BE2C (cell line): ENCODE data around the gene SIRPA.
A peak's percentile ranks its signal among the peaks of the same experiment; 100 is the strongest.

Source experiments
- DNase-seq: peaks from one replicate; pipeline ENCODE4 v3.0.0-alpha.2; 2020
- H3K27me3 ChIP-seq: fragments of 250-450 bp; sonication (Bioruptor Pico); 2 replicates; pipeline ENCODE4 v1.5.1; 2020; ENCODE audit warnings: mild to moderate bottlenecking
- H3K36me3 ChIP-seq: fragments of 250-450 bp; sonication (Bioruptor Pico); 2 replicates; pipeline ENCODE4 v1.5.1; 2020; ENCODE audit warnings: mild to moderate bottlenecking
- H3K4me1 ChIP-seq: fragments of 250-450 bp; sonication (Bioruptor Pico); 2 replicates; pipeline ENCODE4 v1.5.1; 2020
- H3K4me3 ChIP-seq: 2 replicates; pipeline ENCODE4 v1.5.1; 2011; ENCODE audit warnings: low read depth, low read length
- H3K9me3 ChIP-seq: fragments of 250-450 bp; sonication (Bioruptor Pico); 2 replicates; pipeline ENCODE4 v1.5.1; 2020
- TF ChIP-seq, protein P1 (sequence below): IDR thresholded peaks from 2 replicates; pipeline ENCODE4 v1.5.1; 2012; ENCODE audit warnings: mild to moderate bottlenecking, low read depth, low read length

Gene SIRPA

DNA sequence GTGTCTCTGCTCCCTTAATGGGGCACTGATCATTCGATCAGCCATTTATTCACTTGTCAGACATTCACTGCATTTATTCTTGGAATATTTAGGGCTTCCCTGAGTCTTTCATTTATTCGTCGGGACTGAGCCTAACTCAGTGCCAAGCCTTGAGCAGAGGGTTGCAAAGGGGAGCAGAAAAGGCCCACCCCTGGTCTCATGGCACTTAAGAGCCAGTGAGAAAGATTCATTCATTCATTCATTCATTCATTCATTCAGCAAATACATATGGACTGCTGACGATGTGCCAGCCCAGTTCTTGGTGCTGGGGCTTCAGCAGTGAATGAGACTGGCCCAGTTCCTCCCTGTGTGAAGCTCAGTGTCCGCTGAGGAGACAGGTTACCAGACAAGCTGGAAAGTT, 36.6 kb downstream of the SIRPA start:
- H3K27me3 ChIP-seq = no peaks in the 10 kb centered on the region
- no peaks in the 10 kb centered on the region; the same call in 1 of the 2 replicates for H3K4me1 ChIP-seq
- H3K36me3 ChIP-seq = no peaks in the 10 kb centered on the region
- no peak overlapping the region for H3K4me3 ChIP-seq
- no peak for DNase-seq
- TF ChIP-seq, protein P1, sequence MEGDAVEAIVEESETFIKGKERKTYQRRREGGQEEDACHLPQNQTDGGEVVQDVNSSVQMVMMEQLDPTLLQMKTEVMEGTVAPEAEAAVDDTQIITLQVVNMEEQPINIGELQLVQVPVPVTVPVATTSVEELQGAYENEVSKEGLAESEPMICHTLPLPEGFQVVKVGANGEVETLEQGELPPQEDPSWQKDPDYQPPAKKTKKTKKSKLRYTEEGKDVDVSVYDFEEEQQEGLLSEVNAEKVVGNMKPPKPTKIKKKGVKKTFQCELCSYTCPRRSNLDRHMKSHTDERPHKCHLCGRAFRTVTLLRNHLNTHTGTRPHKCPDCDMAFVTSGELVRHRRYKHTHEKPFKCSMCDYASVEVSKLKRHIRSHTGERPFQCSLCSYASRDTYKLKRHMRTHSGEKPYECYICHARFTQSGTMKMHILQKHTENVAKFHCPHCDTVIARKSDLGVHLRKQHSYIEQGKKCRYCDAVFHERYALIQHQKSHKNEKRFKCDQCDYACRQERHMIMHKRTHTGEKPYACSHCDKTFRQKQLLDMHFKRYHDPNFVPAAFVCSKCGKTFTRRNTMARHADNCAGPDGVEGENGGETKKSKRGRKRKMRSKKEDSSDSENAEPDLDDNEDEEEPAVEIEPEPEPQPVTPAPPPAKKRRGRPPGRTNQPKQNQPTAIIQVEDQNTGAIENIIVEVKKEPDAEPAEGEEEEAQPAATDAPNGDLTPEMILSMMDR = no peak
- no peaks in the 10 kb centered on the region for H3K9me3 ChIP-seq

DNA sequence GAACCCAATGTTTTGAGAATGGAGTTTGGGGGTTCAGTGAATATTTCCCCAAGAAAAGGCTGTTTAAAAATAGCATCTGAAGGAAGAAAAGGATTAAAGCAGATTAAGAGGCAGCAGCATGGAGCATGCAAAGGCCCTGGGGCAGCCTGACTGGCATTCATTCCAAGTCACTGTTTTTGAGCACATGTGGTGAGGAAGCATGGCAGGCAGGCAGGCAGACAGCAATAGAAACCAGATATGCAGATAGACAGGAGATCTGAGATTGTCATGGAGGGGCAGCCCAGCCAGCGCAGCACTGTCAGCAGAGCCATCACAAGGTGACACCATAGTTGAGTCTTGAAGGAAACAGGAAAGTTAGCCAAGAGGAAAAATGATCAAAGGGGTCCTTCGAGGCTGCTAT, 37.8 kb downstream of the SIRPA start:
- no peak for DNase-seq
- Histone ChIP-seq H3K27me3 (no peaks in the 10 kb centered on the region), H3K4me3 (no peak overlapping the region), H3K36me3 (no peaks in the 10 kb centered on the region), H3K9me3 (no peaks in the 10 kb centered on the region), H3K4me1 (no peaks in the 10 kb centered on the region; the same call in 1 of the 2 replicates)
- TF ChIP-seq, protein P1 = no peak

DNA sequence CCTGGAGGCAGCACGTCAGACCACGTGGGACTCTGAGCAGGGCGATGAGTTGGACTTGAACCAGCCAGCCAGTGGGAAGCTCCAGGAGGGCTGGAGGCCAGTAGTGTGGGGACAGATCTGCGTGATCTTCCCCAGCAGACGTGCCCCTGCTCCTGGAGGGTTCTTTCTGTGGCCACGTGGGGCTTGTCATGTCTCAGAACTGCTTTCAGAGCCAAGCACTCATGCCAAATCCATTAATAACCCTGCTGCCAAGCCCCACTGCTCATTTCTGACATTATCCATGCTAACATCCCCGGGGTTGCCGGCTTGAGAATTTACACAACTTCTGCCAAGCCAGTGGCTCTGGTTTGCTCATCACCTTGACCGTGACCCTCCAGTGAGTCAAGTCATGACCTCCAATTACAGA, 38.3 kb downstream of the SIRPA start:
- H3K4me1 ChIP-seq = no peaks in the 10 kb centered on the region; the same call in 1 of the 2 replicates
- no peaks in the 10 kb centered on the region for H3K9me3 ChIP-seq
- peak; percentile 28 for DNase-seq
- no peak overlapping the region for H3K4me3 ChIP-seq
- TF ChIP-seq, protein P1 = no peak
- no peaks in the 10 kb centered on the region for H3K36me3 ChIP-seq
- H3K27me3 ChIP-seq = no peaks in the 10 kb centered on the region

DNA sequence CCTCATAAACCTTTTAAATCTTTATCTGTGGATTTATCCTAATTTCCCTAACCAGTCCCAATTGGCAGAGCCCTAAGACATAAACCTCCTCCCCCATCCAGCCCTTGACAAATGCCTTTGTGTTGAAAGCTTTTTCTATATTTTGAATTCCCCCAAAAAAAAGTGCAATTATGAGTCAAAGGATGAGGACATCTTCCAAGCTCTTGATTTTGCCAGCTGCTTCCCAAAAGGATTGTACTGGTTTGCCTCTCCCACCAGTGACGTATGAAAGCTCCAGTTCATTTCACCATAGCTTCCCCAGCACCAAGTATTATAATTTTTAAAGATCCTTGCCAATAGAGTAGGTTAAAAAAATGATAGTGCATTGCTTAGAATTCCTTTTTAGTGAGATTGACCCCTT, 38.9 kb downstream of the SIRPA start:
- H3K4me3 ChIP-seq = no peak overlapping the region
- no peaks in the 10 kb centered on the region for H3K36me3 ChIP-seq
- no peak for DNase-seq
- no peaks in the 10 kb centered on the region for H3K9me3 ChIP-seq
- H3K27me3 ChIP-seq = no peaks in the 10 kb centered on the region
- TF ChIP-seq, protein P1 = no peak
- H3K4me1 ChIP-seq = no peaks in the 10 kb centered on the region; the same call in 1 of the 2 replicates

DNA sequence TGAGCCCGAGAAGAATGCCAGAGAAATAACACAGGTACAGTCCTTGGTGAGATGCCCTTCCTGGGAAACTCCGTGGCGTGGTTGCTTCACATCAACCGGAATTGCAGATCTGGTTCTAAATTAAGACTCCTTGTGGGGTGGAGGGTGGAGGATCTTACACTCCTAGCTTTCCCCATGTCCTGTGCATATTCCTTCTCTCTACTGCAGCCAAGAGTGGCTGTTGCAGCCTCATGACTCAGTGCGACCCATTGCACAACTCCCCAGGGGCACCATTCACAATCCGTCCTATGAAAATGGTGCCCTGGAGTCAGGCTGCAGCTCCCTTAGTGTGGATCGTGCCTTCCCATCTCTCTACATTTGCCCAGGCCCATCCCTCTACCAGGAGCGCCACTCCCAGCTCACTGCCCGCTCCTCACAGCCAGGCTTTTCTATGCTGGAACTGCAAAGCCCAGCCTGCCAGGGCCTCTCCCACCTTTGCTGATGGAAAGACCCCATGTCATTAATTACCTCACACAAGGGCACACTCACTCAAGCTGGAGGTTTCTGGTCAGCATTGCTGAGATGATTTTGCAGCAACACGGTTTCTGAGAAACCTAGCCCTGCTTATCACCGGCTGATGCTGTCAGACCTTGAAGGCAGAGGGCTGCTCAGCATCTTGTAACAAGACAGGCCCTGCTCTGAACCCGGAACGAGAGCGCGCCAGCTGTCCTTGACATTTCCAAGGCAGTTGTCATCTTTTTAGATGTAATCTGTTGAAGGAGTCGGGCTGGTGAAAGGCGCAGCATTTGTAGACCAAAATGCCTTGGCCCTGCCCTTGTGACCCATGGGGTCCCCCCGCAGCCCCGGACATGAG, 39.7 kb downstream of the SIRPA start:
- DNase-seq = peak; percentile 35
- H3K9me3 ChIP-seq = no peaks in the 10 kb centered on the region
- TF ChIP-seq, protein P1 = no peak

DNA sequence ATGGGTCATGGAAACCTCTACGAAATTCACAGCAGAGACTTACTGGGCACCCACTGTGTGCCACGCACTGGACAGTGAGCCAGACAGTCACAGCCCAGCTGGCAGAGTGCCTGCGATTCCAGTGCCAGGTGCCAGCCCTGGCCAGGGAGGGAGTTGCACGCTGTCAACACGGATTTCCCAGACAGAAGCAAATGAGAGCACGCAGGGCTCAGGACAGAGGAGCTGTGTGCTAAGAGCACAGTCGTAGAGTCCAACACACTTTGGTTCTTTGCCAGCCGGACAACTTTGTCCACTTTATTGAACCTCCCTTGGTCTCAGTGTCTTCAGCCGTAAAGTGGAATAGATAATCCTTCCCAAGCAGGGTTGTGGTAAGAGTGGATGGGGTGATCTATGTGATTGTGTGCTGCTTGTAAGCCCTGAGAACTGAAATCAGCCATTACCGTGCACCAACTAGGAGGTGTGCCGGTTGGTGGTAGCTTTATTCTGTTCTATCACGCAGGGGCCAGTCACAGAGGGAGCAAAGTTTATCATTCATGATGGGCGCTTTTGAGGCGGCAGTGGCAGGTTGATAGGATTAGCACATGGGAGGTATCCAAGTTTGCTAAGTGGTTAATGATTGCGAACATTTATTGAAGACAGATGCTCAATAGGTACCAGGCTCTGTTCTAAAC, 40.6 kb downstream of the SIRPA start:
- peak; percentile 47 for DNase-seq
- Histone ChIP-seq H3K27me3 (no peaks in the 10 kb centered on the region), H3K9me3 (no peaks in the 10 kb centered on the region), H3K4me3 (no peak overlapping the region), H3K36me3 (no peaks in the 10 kb centered on the region), H3K4me1 (no peaks in the 10 kb centered on the region; the same call in 1 of the 2 replicates)
- TF ChIP-seq, protein P1 = no peak

More for the DNA sequence above, 39.7 kb downstream of the SIRPA start:
- H3K27me3 ChIP-seq = no peaks in the 10 kb centered on the region
- no peaks in the 10 kb centered on the region; the same call in 1 of the 2 replicates for H3K4me1 ChIP-seq
- no peaks in the 10 kb centered on the region for H3K36me3 ChIP-seq
- H3K4me3 ChIP-seq = no peak overlapping the region
